Measurements from ENCODE around the gene TMEM101. TPM values are rescaled to one million over a fixed set of nuclear protein-coding genes. Genes with fewer than 3 reads are reported as not detected.

TMEM101 gene
- total and polyA plus RNA-seq, 2 of the 13 experiments (the other 11 are each of a cell fraction or from before 2014, with no cell fraction given) = 72.0 to 100 TPM

DNA sequence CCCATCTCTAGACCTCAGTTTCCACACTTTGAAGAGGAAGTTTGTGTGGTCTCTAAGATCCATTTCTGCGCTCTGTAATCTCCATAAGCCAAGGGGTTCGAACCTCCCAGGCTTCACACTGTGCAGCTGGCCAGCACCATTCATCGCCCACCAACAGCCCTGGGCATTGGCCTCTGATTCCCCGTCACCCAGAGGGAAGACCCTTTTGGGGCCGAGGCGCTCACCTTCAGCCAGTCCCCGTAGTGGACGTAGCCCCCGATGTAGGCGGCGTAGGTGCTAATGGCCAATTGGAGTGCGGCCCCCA, 678 bp downstream of the TMEM101 start (continued):
- TF ChIP-seq, protein P1, sequence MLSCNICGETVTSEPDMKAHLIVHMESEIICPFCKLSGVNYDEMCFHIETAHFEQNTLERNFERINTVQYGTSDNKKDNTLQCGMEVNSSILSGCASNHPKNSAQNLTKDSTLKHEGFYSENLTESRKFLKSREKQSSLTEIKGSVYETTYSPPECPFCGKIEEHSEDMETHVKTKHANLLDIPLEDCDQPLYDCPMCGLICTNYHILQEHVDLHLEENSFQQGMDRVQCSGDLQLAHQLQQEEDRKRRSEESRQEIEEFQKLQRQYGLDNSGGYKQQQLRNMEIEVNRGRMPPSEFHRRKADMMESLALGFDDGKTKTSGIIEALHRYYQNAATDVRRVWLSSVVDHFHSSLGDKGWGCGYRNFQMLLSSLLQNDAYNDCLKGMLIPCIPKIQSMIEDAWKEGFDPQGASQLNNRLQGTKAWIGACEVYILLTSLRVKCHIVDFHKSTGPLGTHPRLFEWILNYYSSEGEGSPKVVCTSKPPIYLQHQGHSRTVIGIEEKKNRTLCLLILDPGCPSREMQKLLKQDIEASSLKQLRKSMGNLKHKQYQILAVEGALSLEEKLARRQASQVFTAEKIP (CRISPR knock-in tag; IDR thresholded peaks at IDR 0.05; ENCODE audit: borderline replicate concordance) = 0 out of 2 replicates have a peak, but pooled peaks have one; percentile 77
- TF ChIP-seq PRMT3 (CRISPR knock-in tag; IDR thresholded peaks at IDR 0.05; ENCODE audit: borderline replicate concordance, low read depth) (no peak), STAG1 (CRISPR knock-in tag; IDR thresholded peaks at IDR 0.05) (peak; percentile 2; the same call in 1 of the 2 replicates), ZNF761 (CRISPR knock-in tag; conservative IDR thresholded peaks at IDR 0.05) (0 out of 2 replicates have a peak, but pooled peaks have one; percentile 17), TCF12 (IDR thresholded peaks at IDR 0.05) (no peak), TCF12 (CRISPR knock-in tag; IDR thresholded peaks at IDR 0.05) (no peak), FOXA3 (CRISPR knock-in tag; IDR thresholded peaks at IDR 0.05) (no peak), ZNF225 (CRISPR knock-in tag; IDR thresholded peaks at IDR 0.05) (no peak), GATA4 (IDR thresholded peaks at IDR 0.05; ENCODE audit: borderline replicate concordance, low read depth) (no peak), HNRNPH1 (optimal IDR thresholded peaks at IDR 0.05; ENCODE audit: low read depth, low read length) (no peak), MEIS1 (CRISPR knock-in tag; IDR thresholded peaks at IDR 0.05; ENCODE audit: borderline replicate concordance) (no peak), SAFB2 (CRISPR knock-in tag; IDR thresholded peaks at IDR 0.05; ENCODE audit: borderline replicate concordance, low read depth) (peak; percentile 22)
- TF ChIP-seq, protein P2, sequence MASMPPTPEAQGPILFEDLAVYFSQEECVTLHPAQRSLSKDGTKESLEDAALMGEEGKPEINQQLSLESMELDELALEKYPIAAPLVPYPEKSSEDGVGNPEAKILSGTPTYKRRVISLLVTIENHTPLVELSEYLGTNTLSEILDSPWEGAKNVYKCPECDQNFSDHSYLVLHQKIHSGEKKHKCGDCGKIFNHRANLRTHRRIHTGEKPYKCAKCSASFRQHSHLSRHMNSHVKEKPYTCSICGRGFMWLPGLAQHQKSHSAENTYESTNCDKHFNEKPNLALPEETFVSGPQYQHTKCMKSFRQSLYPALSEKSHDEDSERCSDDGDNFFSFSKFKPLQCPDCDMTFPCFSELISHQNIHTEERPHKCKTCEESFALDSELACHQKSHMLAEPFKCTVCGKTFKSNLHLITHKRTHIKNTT (CRISPR knock-in tag; IDR thresholded peaks at IDR 0.05) = no peak
- TF ChIP-seq, protein P3, sequence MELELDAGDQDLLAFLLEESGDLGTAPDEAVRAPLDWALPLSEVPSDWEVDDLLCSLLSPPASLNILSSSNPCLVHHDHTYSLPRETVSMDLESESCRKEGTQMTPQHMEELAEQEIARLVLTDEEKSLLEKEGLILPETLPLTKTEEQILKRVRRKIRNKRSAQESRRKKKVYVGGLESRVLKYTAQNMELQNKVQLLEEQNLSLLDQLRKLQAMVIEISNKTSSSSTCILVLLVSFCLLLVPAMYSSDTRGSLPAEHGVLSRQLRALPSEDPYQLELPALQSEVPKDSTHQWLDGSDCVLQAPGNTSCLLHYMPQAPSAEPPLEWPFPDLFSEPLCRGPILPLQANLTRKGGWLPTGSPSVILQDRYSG (CRISPR knock-in tag; IDR thresholded peaks at IDR 0.05) = no peak
- TF ChIP-seq, protein P4, sequence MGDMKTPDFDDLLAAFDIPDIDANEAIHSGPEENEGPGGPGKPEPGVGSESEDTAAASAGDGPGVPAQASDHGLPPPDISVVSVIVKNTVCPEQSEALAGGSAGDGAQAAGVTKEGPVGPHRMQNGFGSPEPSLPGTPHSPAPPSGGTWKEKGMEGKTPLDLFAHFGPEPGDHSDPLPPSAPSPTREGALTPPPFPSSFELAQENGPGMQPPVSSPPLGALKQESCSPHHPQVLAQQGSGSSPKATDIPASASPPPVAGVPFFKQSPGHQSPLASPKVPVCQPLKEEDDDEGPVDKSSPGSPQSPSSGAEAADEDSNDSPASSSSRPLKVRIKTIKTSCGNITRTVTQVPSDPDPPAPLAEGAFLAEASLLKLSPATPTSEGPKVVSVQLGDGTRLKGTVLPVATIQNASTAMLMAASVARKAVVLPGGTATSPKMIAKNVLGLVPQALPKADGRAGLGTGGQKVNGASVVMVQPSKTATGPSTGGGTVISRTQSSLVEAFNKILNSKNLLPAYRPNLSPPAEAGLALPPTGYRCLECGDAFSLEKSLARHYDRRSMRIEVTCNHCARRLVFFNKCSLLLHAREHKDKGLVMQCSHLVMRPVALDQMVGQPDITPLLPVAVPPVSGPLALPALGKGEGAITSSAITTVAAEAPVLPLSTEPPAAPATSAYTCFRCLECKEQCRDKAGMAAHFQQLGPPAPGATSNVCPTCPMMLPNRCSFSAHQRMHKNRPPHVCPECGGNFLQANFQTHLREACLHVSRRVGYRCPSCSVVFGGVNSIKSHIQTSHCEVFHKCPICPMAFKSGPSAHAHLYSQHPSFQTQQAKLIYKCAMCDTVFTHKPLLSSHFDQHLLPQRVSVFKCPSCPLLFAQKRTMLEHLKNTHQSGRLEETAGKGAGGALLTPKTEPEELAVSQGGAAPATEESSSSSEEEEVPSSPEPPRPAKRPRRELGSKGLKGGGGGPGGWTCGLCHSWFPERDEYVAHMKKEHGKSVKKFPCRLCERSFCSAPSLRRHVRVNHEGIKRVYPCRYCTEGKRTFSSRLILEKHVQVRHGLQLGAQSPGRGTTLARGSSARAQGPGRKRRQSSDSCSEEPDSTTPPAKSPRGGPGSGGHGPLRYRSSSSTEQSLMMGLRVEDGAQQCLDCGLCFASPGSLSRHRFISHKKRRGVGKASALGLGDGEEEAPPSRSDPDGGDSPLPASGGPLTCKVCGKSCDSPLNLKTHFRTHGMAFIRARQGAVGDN (CRISPR knock-in tag; IDR thresholded peaks at IDR 0.05) = no peak

Data from HepG2 (cell line).